Breast epithelium (tissue), 4 donors: ENCODE measurements around the gene CLHC1. TPM values are rescaled to one million over a fixed set of nuclear protein-coding genes. Genes with fewer than 3 reads are reported as not detected.

Source experiments
- DNase-seq, 2 donors: peaks; one replicate each; pipeline ENCODE4 v3.0.0-alpha.2; 2019; ENCODE audit warnings: low spot score in 2 of 2
- H3K27ac ChIP-seq, 2 donors: fragments of 200-600 bp; sonication (generic) in 1 of 2; one replicate each; pipeline ENCODE4 v1.5.1; 2016 to 2019; ENCODE audit warnings: mild to moderate bottlenecking in 1 of 2
- H3K27me3 ChIP-seq, 2 donors: fragments of 200-600 bp; sonication (generic) in 1 of 2; one replicate each; pipeline versions ENCODE4 v1.5.1 to v1.6.0; 2017 to 2019; ENCODE audit warnings: control low read depth in 1 of 2, mild to moderate bottlenecking in 1 of 2
- H3K36me3 ChIP-seq: fragments of 200-600 bp; one replicate; pipeline ENCODE4 v1.5.1; 2019
- H3K4me1 ChIP-seq, 2 donors: fragments of 200-600 bp; sonication (generic); one replicate each; pipeline ENCODE4 v1.5.1; 2016 to 2019; ENCODE audit warnings: control low read depth in 1 of 2
- H3K4me3 ChIP-seq, 3 donors: fragments of 200-600 bp; sonication (generic); 1 replicate in 2 of 3; 2 replicates in 1 of 3; pipeline ENCODE4 v1.5.1; 2016 to 2019; ENCODE audit warnings: mild to moderate bottlenecking in 3 of 3, moderate library complexity in 2 of 3
- H3K9me3 ChIP-seq, 2 donors: fragments of 200-600 bp; sonication (generic) in 1 of 2; one replicate each; pipeline ENCODE4 v1.5.1; 2016 to 2019; ENCODE audit warnings: control low read depth in 1 of 2
- CTCF ChIP-seq, 3 donors: fragments of 450-650 bp; IDR thresholded peaks; one replicate each; pipeline ENCODE4 v1.5.1; 2016 to 2017; ENCODE audit warnings: antibody characterized with exemption in 3 of 3, mild to moderate bottlenecking in 3 of 3, moderate library complexity in 3 of 3
- POLR2A ChIP-seq: fragments of 450-650 bp; IDR thresholded peaks from one replicate; pipeline ENCODE4 v1.6.1; 2016; ENCODE audit warnings: antibody characterized with exemption, mild to moderate bottlenecking, moderate library complexity
- POLR2AphosphoS5 ChIP-seq, 3 donors: sonication (generic); formaldehyde crosslinking; IDR thresholded peaks; one replicate each; pipeline ENCODE4 v1.6.1; 2017; ENCODE audit warnings: antibody characterized with exemption in 3 of 3
- intact Hi-C: fragments of 100-400 bp; cut with DNase I; formaldehyde crosslinking; loops from one replicate; pipeline ENCODE4 v1.15.1; 2023; ENCODE audit warnings: low total_unique reads
- total RNA-seq, 3 donors: library from RNA; depleted of rRNA; stranded (reverse); fragments of >200 nt; gene quantifications; one replicate each; pipeline ENCODE4 v1.1.0, GENCODE V29; 2016

Gene CLHC1
- total RNA-seq, 3 donors from 2014 or later, result 3.5 to 20.8 (median 17.7) TPM

- intact Hi-C loops, result no loop called here
- Histone ChIP-seq H3K36me3 (no peaks in the 10 kb centered on the region), H3K27ac (no peak overlapping the region), H3K4me1 (peaks cover 5% of the 10 kb centered on the region in 2 donors), H3K27me3 (no peaks in the 10 kb centered on the region), H3K4me3 (no peak overlapping the region), H3K9me3 (no peaks in the 10 kb centered on the region)
- TF ChIP-seq POLR2AphosphoS5 (IDR thresholded peaks at IDR 0.05) (no peak), POLR2A (no peak), CTCF (IDR thresholded peaks at IDR 0.05) (no peak)
- no peak for DNase-seq
Observed at GRCh38 chr2:55138014-55138881, 93.8 kb downstream of the CLHC1 start.

DNA sequence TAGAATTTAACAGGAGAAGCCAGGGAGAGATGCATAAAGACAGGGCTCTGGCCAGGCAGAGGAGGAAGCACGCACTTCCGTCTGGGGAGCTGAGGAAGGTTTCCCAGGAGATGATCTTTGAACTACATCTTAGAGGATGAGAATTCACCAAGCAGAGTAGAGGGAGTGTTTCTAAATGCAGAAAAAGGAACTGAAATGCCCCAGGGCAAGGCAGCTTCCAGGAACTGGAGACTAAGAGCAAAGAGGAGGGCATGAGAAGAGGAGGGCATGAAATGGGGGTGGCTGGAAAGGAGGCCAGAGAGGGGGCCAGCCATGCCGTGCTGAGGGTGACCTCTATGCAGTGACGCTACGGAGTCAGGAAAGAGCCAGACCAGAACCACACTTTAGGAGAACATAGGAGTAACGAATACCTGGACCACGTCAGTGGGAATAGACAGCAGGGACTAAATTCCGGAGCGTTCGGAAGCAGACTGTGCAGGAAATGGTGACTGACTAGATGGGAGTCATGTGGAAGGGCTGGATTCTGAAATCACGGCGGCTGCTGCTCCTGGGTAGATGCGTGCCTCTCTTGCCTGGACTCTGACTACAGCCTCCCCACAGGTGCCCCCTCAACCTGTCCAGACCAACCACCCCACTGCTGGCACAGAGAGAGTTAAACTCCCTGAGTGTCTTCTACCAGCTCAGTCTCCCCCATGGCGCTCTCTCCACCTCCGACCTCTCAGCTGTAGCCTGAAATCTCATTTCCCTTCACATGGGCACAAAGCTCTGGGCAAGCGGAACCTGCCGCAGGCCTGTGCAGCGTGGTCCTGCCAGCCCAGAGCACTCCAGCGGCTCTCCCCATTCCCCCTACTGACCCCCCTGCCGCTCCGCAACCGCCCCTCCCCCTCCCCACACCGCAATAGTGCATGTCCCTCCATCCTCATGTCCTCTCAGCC, 94.8 kb downstream of the CLHC1 start:
- peaks cover 5% of the 10 kb centered on the region in 2 donors for H3K4me1 ChIP-seq
- no peak overlapping the region for H3K4me3 ChIP-seq
- no peak for DNase-seq
- intact Hi-C loops, result no loop called here
- H3K9me3 ChIP-seq, result no peaks in the 10 kb centered on the region
- TF ChIP-seq POLR2AphosphoS5 (IDR thresholded peaks at IDR 0.05), result no peak
- no peak for TF ChIP-seq POLR2A
- H3K27ac ChIP-seq, result peak overlapping the region in 1 of 2 donors; percentile 70
- no peaks in the 10 kb centered on the region for H3K36me3 ChIP-seq
- no peaks in the 10 kb centered on the region for H3K27me3 ChIP-seq

DNA sequence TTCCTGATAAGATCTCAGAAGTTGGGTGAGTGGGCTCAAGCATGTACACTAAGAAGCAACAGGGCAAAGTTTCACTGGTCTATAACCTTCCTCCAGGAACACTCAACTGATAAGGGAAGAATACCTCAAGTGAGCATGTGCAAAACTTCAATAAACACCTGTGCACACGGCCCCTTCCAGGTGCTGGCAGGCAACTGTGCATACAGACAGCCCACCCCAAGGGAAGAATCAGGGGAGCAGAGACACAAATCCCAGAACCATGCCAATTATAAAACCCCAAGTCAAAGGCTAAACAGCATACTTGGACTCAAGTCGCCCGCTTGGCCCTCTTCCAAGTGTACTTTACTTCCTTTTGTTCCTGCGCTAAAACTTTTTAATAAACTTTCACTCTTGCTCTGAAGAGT, 96.0 kb downstream of the CLHC1 start:
- H3K27me3 ChIP-seq, result no peaks in the 10 kb centered on the region

GRCh38 chr2:55135491-55135890, 96.6 kb downstream of the CLHC1 start:
- intact Hi-C loops, result no loop called here
- H3K27ac ChIP-seq, result no peak overlapping the region
- no peaks in the 10 kb centered on the region for H3K36me3 ChIP-seq
- TF ChIP-seq POLR2AphosphoS5 (IDR thresholded peaks at IDR 0.05) (no peak), CTCF (IDR thresholded peaks at IDR 0.05) (no peak), POLR2A (no peak)
- H3K4me3 ChIP-seq, result no peak overlapping the region
- no peak for DNase-seq
- peaks cover 5% of the 10 kb centered on the region in 2 donors for H3K4me1 ChIP-seq
- no peaks in the 10 kb centered on the region for H3K9me3 ChIP-seq
- no peaks in the 10 kb centered on the region for H3K27me3 ChIP-seq

More for the DNA sequence above, 96.0 kb downstream of the CLHC1 start:
- TF ChIP-seq CTCF (IDR thresholded peaks at IDR 0.05), result no peak
- TF ChIP-seq POLR2A, result no peak
- TF ChIP-seq POLR2AphosphoS5 (IDR thresholded peaks at IDR 0.05), result no peak
- DNase-seq, result no peak
- Histone ChIP-seq H3K9me3 (no peaks in the 10 kb centered on the region), H3K4me1 (peaks cover 5% of the 10 kb centered on the region in 2 donors), H3K36me3 (no peaks in the 10 kb centered on the region), H3K27ac (peak overlapping the region in 1 of 2 donors; percentile 41), H3K4me3 (no peak overlapping the region)
- intact Hi-C loops, result no loop called here

DNA sequence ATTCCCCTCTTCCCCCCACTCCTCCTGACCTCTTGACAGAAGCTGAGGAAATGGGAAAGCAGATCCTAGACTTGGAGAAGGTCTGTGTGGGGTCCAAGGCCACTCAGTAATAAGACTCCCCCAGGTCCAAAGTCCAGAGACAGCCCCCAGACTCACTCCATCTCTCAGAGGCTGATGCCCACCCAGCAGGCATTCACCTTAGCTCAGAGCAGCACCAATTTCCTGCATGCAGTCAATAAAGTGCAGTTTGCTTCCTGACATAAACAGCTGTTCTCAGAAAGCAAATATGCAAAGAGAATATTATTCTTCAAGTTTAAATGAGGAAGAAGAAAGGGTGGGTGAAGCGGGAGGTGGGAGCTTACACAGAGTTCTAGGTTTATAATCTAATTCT, 97.8 kb downstream of the CLHC1 start:
- no peak for DNase-seq
- Histone ChIP-seq H3K27me3 (no peaks in the 10 kb centered on the region), H3K27ac (peak overlapping the region; percentile 78 to 89), H3K9me3 (no peaks in the 10 kb centered on the region), H3K4me1 (peaks cover 5% of the 10 kb centered on the region in 2 donors), H3K4me3 (peak overlapping the region; percentile 40 to 63 (median 41)), H3K36me3 (no peaks in the 10 kb centered on the region)
- intact Hi-C loops, result no loop called here
- TF ChIP-seq POLR2A, result no peak
- TF ChIP-seq POLR2AphosphoS5 (IDR thresholded peaks at IDR 0.05), result no peak
- no peak for TF ChIP-seq CTCF (IDR thresholded peaks at IDR 0.05)
